T-helper 1 cell (primary cell): ENCODE data around the gene CXCL11.

Experiments used
- DNase-seq, 5 donors: peaks; one replicate each; pipeline ENCODE4 v3.0.0-alpha.2; 2012 to 2020

CXCL11 gene

DNA sequence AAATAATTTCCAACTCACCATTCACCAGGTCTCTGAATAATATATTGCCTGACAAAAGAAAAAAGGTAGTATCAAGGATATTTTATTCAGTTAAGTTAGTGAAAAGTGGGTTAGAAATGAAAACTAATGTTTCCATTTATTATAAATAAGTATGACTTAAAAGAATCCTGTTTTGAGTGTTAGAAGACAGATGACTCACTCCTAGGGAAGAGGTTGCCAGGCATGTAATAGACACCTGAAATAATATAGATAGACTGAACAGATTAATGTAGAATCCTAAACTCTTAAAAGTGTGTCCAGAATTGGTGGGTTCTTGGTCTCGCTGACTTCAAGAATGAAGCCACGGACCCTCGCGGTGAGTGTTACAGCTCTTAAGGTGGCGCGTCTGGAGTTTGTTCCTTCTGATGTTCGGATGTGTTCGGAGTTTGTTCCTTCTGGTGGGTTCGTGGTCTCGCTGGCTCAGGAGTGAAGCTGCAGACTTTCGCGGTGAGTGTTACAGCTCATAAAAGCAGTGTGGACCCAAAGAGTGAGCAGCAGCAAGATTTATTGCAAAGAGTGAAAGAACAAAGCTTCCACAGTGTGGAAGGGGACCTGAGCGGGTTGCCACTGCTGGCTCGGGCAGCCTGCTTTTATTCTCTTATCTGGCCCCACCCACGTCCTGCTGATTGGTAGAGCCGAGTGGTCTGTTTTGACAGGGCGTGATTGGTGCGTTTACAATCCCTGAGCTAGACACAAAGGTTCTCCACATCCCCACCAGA is 6.5 kb upstream of the CXCL11 start:
- DNase-seq = peak in 1 of 5 donors; percentile 45

DNA sequence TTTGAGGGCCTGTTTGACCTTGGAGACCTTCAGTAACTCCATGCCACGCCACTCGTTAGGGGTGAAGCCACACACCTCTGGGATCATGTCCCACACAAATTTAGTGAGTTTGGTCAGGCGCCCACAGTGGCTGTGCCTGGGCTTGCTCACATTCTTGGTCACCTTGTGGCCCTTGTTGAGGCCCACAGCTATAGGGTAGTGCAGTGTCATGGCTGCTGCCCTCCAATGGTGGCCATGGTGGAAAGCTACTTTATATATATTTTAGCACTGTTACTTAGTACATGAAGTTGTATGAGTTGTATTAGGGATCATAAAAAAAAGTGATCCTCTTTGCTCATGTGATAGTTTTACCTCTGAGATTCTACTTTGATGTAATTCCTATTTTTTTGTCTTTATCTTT is 985 bp upstream of the CXCL11 start:
- no peak for DNase-seq

DNA sequence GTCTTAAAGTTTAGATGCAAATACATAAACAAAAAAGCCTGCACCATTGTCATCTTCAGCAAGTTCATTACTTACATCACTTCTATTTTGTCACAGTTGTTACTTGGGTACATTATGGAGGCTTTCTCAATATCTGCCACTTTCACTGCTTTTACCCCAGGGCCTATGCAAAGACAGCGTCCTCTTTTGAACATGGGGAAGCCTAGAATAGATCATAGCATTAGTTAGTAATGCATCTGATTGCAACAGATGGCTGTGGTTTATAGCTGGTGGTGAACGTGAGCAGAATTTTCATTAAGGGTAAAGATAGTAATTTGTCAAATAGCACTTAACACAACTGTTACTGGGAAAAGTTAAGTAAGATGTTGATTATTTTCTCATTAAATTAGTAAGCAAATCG is 729 bp downstream of the CXCL11 start:
- DNase-seq = no peak

DNA sequence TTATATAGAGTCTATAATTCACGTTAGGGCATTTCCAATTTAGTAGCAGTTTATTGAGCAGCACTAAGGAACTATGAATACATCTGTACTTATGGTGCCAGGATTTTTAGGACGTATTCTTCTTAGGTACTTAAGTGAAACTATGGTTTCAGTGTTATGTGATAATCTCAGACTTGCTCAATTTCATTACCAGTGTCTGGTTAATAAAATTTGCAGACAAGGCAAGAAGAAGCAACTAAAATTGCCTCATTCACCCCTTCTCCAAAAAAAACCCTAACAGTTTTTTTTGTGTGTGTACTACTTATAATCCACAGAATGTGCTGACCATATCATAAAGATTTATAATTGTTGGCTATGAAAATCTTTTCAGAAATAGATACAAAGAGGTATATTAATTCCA is 6.6 kb downstream of the CXCL11 start:
- DNase-seq = no peak

DNA sequence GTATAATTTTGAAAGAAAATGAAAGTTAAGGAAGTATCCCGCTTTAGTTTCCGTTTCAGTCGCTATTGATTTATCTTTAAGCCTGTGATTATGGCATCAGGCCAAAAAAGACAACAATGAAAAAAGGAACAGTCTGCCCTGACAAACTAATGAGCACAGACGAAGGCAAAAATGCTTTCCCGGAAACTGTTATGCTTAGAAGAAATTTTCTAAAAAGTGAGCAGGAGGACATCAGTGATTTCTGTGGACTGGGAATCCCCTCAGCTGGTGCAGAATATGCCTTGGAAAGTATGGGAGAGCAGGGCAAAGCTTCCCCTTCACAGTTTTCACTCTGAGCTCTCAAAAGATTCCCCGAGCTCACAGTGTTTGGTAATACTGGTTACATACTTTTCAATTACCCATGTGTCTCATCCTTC is 7.5 kb downstream of the CXCL11 start:
- peak in 1 of 5 donors; percentile 31 for DNase-seq

DNA sequence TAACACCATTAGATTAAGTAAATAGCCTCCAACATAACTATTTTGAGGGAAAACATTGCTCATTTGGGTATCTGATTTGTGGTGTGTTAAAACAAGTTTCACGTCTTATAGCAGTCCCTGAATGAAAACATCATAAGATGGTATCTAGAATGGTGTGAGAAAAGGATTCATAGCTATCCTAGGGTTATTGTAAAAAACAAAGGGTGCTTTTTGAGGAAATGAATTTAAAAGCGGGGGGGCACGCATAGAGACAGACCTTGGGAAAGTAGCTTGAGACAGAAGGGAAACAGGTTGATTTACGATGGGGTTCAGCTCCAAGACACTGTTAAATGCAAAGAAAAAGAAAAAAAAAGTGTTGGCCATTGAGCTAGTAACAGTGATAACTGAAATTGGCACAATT is 11.8 kb downstream of the CXCL11 start:
- peak in 1 of 5 donors; percentile 35 for DNase-seq

DNA sequence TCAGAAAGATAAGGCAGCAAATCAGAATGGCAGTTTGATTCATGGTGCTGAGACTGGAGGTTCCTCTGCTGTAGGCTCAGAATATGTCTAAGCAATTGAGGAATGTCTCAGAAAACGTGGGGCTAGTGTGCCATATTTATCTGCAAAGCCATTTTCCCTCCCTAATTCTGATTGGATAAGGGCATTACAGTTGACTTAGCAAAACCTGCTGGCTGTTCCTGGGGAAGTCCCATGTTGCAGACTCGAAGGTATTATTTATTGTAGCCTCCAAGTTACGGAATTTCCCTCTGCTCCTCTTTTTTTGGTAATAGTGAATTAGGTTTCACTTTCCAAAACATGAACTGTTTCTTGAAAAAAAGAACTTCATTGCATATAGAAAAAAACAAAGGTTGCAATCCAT is 12.5 kb downstream of the CXCL11 start, which contains the start of gene CXCL10:
CXCL10 (minus strand) TSS at position 109 of the 400 bp plus-strand sequence; CDS start at position 43, 66 bp downstream.
- DNase-seq = no peak

DNA sequence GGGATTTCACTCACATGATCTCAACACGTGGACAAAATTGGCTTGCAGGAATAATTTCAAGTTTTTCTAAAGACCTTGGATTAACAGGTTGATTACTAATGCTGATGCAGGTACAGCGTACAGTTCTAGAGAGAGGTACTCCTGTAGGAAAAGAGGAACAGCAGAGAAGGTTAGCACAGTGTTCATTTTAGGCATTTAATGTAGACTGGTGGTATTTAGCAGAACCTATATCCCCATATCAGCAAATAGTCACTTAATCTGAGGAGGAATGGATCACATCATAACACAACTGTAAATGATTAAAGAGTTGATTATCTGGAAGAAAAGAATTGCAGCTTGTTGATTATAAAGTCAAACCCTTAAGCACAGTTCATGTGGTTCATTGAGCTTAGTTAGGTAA is 13.2 kb downstream of the CXCL11 start:
- DNase-seq = no peak

DNA sequence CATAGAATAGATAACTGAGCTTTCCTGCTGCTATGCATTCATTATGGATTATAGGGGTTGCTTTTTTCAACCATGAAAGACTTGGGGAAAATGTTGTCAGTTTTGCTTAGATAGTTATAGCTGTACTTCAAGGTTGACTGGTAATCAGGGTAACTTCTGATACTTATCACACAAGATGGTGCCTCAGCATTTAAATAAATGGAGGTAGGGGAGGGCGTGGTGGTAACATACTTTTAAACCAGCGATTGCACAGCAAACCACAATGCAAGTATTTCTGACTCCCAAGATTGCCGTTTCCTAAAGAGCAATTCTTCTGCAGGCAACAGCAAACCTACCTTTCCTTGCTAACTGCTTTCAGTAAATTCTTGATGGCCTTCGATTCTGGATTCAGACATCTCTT is 13.8 kb downstream of the CXCL11 start:
- DNase-seq = no peak

DNA sequence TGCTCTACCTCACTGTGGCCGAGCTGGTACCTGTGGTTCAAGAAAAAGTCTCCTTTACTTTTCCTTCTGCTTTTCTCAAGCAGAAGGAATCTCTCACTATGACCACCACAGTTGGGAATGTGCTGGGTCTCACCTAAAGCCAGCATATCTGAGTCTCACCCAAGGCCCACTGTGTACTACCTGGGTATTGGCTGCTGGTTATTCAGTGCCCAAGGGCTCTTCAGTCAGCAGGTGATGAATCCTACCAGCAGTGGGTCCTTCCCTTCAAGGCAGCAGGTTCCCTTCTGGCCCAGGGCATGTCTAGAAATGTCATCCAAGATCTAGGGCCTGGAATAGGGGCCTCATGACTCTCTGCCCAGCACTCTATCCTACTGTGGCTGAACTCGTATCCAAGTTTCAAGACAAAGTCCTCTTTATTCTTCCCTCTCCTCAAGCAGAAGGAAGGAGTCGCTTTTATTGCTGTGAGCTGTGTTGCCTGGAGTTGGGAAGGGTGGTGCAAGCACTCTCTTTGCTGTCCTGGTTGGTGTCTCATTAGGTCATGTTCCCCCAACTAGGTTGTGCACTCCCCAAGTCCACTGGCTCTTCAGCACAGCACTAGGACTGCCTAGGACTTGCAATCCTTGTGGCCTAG is 18.7 kb downstream of the CXCL11 start:
- no peak for DNase-seq

DNA sequence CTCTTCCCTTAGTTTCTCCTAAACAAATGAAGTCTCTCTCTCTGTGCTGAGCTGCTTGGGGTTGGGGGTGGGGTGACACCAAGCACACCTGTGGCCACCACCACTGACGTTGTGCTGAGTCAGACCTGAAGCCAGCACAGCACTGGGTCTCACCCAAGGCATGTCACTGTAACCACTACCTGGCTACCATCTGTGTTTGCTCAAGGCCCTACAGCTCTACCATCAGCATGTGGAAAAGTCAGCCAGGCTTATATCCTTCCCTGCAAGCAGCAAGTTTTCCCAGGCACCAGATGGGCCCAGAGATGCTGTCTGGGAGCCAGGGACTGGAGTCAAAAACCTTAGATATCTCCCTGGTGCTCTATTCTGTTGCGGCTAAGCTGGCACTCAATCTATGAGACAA is 19.5 kb downstream of the CXCL11 start:
- peak in 1 of 5 donors; percentile 65 for DNase-seq

DNA sequence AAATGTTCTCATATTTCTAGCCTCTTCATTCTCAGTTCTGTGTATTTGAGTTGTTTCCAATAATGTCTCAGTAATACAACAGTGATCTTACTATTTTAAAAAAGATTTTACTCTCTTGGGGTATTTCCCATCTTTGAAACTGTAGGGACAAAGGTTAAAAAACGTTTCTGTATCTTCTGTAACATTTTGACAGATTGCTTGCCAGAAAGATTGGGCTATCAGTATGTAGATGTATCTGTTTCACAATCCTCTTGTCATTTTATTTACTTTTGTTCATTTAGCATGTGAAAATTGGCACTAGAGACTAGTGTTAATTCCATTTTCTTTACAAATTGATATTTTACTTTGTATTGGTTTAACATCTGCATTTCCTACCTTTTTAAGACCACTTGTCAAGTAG is 22.3 kb downstream of the CXCL11 start:
- DNase-seq = no peak

DNA sequence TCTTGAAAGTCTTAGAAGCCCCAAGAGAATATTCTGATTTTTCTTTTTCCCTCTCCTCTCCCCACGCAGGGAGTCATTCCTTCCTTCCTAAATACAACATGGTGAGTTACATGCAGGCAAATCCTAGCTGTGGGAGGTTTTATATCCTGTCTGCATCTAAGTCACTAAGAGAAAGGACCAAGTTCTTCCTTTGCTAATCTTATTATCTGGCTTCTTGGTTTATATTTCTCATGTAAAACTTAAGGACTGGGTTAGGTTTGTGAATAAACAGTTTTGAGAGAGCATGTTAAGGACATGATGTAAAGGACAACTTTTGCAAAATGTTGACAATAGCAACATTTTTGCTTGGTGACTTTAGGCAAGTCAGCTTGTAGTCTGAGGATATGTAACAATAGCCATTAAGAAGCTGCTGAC is 23.5 kb downstream of the CXCL11 start:
- DNase-seq = no peak

DNA sequence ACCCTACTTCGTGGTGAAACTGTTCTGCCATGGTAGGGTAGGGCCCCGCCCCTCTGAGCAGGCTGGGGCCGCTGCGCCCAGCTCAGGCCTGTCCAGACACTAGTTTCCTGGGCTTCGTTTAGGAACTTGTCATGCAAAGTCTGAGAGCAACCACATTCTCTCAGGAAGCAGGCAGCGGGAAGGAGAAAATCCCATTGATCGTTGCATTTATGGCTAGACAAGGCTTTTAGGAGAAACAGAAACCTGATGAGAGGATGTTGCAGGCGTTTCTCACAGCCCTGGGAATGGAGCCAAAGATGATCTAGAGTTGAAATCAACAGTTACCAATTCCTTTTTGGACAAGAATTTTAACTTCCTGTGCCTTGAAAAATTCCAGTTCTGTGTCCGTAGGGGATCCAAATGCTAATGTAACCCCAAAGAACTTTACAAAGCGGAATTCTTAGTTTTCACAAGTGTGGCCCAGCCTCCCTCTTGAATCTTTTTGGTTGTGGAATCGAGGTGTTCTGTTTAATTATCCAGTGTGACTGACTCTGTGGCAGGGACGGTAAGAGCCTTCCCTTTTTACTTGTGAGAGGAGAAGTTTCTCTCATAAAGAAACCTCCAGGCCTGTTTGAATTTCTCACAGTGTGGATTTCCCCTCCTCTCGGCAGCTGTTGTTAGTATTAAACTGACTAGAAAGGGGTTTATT is 24.0 kb downstream of the CXCL11 start:
- DNase-seq = no peak

DNA sequence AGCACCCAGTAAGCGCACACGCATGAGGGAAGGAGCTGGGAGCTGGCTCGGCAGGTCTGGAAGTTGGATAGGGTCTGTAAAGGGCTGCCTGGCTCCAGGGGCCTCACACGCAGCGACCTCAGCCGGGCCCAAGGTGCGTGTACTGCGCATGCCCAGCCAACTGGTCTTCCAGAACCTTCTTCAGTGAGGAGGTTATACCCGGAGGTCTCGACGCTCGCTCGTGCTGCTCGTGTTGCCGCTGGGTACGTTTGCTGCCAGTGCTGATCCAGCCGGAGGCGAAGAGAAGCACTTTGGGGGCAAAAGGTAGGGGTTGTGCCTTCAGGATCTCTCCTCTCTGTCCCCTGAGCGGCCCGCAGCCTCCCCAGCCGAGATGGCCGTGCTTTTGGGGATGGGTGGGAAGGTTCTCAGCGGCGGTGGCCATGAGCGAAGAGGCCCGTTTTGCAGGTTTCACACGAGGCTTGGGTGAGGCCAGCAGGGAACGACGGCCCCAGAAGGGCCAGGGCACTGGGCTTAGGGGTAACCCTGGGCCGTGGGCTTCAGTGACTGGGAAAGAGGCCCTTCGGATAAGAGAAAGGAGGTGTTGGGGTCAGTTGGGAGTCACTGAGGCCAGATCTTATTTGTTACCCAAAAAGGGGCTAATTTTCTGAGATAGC is 24.7 kb downstream of the CXCL11 start:
- no peak for DNase-seq

DNA sequence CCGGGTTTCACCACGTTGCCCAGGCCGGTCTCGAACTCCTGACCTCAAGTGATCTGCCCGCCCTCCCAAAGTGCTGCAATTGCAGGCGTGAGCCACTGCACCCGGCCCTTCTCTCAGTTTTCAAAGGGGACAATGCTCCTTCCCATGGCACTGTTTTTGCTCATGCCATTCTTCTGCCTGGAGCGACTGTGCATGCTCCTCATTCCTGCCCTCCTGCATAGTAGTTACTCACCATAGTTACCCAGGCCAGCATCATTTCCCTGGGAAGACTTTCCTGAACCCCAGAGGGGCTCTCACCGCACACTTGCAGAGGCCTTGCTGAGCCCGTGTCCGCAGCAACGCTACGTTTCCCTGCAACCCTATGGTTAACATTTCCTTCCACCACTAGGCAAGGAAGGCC is 25.3 kb downstream of the CXCL11 start:
- DNase-seq = no peak

DNA sequence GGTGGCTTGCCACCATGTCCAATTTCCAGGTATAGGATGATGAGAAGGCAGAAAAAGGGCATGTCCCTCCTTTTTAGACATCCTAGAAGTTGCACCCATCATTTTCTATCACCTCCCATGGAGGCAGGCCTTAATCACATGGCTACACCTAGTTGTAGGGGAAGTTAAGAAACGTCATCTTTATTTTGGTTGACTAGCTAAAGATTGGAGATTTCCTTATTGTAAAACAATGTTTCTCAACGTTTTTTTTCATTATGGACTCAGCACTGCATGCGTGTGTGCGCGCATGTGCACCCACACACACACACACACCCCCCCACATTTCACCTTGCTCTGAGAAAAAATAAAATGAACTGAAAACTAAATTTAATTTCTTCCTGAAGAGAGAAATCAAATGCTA is 26.6 kb downstream of the CXCL11 start:
- no peak for DNase-seq

DNA sequence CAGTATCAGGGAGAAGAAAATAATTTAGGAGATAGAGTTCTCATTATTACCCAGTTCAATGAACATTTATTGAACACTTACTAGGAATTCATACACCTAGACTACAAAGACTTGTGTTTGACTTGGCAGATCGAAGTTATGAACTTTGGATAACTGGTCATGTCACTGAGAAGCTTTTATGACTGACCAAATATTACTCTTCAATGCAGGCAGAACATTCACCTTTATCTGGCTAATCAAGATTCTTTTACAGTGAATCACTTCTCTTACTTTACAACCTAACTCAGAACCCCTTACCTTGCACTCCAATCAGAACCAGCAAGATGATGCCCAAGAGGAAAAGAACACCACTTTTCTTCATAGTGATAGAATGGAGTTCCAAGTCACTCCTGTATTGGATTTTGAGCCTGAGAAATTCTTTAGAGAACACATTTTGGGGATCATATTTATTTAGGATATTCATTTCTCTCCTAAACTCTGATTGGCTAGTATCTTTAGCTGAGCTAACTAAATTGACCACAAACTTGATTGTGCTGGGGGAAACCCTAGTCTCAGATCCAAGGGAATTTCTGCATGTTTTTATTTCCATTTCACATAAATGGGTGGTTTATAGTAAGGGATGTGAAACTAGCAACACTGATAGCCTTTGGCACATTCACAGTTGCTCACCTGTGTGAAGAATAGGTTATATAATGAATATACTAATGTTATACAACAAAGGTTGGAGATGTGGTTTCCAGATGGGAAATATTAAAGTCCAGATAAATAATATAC is 28.6 kb downstream of the CXCL11 start, which contains the start of gene CXCL9:
CXCL9 (minus strand) TSS at position 421 of the 774 bp plus-strand sequence; CDS start at position 361, 60 bp downstream.
- DNase-seq = no peak

DNA sequence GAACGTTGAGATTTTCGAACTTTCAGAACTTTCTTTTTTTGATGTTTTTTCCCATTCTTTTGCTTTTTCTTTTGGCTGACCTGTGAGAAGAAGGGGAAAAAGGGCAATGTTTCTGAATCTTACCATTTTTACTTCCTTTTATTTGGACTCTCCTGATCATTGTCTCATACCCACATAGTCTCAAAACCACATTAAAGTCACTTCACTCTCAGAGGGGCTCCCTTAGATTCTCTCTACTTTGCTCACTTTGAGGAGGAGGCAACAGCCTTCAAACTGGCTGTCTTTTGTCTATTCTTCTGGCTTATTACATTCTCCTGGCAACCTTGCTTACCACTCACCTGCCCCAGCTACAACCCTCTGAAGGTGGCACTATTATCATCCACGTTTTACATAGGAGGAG is 32.2 kb downstream of the CXCL11 start:
- no peak for DNase-seq

DNA sequence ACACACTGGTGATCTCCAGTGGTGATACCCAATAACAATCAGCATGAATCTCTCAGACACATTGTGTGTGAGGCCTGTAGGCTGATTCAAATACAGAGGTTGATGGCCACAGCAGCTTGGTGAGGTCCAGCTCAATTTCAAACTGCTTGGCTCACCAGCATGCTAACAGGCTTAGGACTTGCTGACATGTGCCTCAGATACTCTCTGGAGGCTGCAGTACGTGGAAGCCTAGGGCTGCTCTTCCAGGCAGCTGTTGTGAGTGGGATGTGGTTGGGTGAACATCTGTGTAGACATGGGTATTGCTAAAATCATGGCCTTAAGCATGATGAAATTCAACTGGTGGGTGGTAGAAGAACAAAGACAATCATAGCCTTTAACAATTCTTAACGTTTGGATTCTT is 32.8 kb downstream of the CXCL11 start:
- no peak for DNase-seq

DNA sequence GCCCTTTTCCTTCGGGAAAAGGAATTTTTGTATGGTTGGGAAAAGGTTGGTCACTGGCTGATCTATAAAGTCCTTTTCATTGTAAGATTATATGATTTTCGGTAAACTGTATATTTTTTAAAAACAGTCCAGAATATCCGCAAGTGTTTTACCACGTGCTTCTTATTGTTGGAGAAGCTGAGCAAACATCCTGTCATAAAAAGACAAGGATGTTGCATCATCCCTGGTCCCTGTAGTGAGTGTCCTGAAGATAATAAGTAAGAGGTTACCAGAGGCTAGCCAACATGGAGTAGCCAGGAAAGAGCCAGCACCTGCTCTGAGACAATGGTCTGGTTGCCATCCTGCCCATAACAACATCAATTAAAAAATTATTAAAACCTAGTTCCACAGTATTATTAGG is 33.7 kb downstream of the CXCL11 start:
- peak in 1 of 5 donors; percentile 41 for DNase-seq

DNA sequence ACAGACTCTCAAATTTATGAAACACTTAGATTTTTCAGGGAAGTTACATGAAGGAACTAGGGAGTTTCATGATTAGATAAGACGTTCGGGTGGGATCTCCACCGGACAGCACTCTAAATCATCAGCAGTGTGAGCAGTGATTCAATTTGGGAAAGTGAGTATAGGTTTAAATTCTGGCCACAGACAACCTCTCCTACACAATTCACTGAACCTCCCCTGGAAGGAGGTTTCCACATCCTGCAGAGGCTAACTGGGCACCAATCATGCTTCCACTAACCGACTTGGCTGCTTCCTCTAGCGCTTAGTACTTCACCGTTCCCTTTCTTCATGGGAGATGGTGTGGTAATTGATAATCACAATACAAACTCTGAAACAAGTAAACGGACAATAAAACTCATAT is 34.2 kb downstream of the CXCL11 start:
- DNase-seq = no peak
